ENCODE results near the gene TMEM190. TPM values are rescaled to one million over a fixed set of nuclear protein-coding genes. Genes with fewer than 3 reads are reported as not detected.

TMEM190 gene
- total and polyA plus RNA-seq, 9 of the 15 experiments (the other 6 are each of a cell fraction or from before 2014, with no cell fraction given): not detected

- TF ChIP-seq NEUROD1 (IDR thresholded peaks at IDR 0.05; ENCODE audit: borderline replicate concordance, low read depth, low read length, partially characterized antibody): no peak
- TF ChIP-seq SMARCB1 (IDR thresholded peaks at IDR 0.05; ENCODE audit: insufficient read length, low read depth): no peak
- peak; percentile 88 for TF ChIP-seq SMC3 (conservative IDR thresholded peaks at IDR 0.05; ENCODE audit: insufficient read depth, low read depth, low read length)
- TF ChIP-seq POU5F1 (IDR thresholded peaks at IDR 0.05; ENCODE audit: borderline replicate concordance, low read depth, low read length, partially characterized antibody): peak; percentile 27
- 0 out of 2 replicates have a peak, but pooled peaks have one; percentile 25 for TF ChIP-seq CBFB (CRISPR knock-in tag; IDR thresholded peaks at IDR 0.05)
- no peak for TF ChIP-seq ZNF212 (CRISPR knock-in tag; IDR thresholded peaks at IDR 0.05)
- no peak for TF ChIP-seq RBM14 (IDR thresholded peaks at IDR 0.05; ENCODE audit: borderline replicate concordance, insufficient read depth, low read depth, low read length)
- peak; percentile 51; the same call in 1 of the 2 replicates for TF ChIP-seq ARID4B (CRISPR knock-in tag; IDR thresholded peaks at IDR 0.05)
- no peak for TF ChIP-seq ZNF280B (CRISPR knock-in tag; IDR thresholded peaks at IDR 0.05)
- no peak; the same call in 1 of the 2 replicates for TF ChIP-seq ZNF263 (CRISPR knock-in tag; IDR thresholded peaks at IDR 0.05; ENCODE audit: borderline replicate concordance)
- no peak for TF ChIP-seq ZFPM2 (CRISPR knock-in tag; IDR thresholded peaks at IDR 0.05)
Measured at GRCh38 chr19:55418185-55418584, 41.6 kb downstream of the TMEM190 start (continued).

Measured in K562 (cell line).